Endothelial cell of umbilical vein (primary cell): ENCODE measurements around the gene NTSR1. TPM values are rescaled to one million over a fixed set of nuclear protein-coding genes. Genes with fewer than 3 reads are reported as not detected.

ENCODE experiments used
- BruUV-seq: library from RNA; stranded (reverse); fragments of 400-500 nt; replicated peaks from 2 replicates; lab custom pipeline; 2021; lab: Mats Ljungman, UMichigan
- CTCF ChIA-PET: fragments of 300-600, 350-600 bp; sonication (Branson Sonifier 250); formaldehyde crosslinking; loops from one replicate; lab custom pipeline; 2021; ENCODE audit warnings: antibody characterized with exemption, inconsistent platforms; lab: Charles Lee
- POLR2A ChIA-PET: fragments of 300-600, 350-600 bp; sonication (Branson Sonifier 250); formaldehyde crosslinking; loops from one replicate; lab custom pipeline; 2021; ENCODE audit warnings: antibody characterized with exemption, inconsistent platforms; lab: Charles Lee
- DNase-seq: peaks from one replicate; pipeline ENCODE4 v3.0.0-alpha.2; 2011; ENCODE audit warnings: low read depth, low spot score
- FAIRE-seq: peaks from 2 replicates; lab custom pipeline; 2011; peaks lifted over from hg19 to GRCh38; lab: Jason Lieb, UNC
- H2AFZ ChIP-seq: 2 replicates; pipeline ENCODE4 v1.6.0; 2012; ENCODE audit warnings: low read depth, low read length, control low read depth, inconsistent platforms
- H3K27ac ChIP-seq: 2 replicates; pipeline ENCODE4 v1.5.1; 2011; ENCODE audit warnings: low read depth, mild to moderate bottlenecking, control low read depth, low read length, moderate library complexity; ENCODE audit not compliant: insufficient read depth
- H3K27me3 ChIP-seq, 2 experiments: 2 replicates each; pipeline versions ENCODE4 v1.6.0 to v1.6.1; 2011; ENCODE audit warnings: low read length in 2 of 2, mixed read lengths in 1 of 2; ENCODE audit not compliant: control insufficient read depth in 2 of 2, insufficient read depth in 2 of 2
- H3K36me3 ChIP-seq, 2 experiments: 2 replicates in 1 of 2; 3 replicates in 1 of 2; pipeline ENCODE4 v1.5.1; 2011; ENCODE audit warnings: low read length in 2 of 2, mild to moderate bottlenecking in 1 of 2, moderate library complexity in 1 of 2; ENCODE audit not compliant: control insufficient read depth in 2 of 2, insufficient read depth in 2 of 2; ENCODE audit errors: extremely low read depth in 1 of 2
- H3K4me1 ChIP-seq: 3 replicates; pipeline ENCODE4 v1.5.1; 2011; ENCODE audit warnings: mild to moderate bottlenecking, low read length; ENCODE audit not compliant: control insufficient read depth, insufficient read depth; ENCODE audit errors: extremely low read depth
- H3K4me2 ChIP-seq: 2 replicates; pipeline ENCODE4 v1.6.1; 2011; ENCODE audit warnings: low read length, control low read depth, mixed read lengths; ENCODE audit not compliant: insufficient read depth
- H3K4me3 ChIP-seq, 3 experiments: fragments of 200-600 bp in 1 of 3; sonication (generic), shearing (Covaris generic) in 1 of 3; replicated peaks in 1 of 3; 2 replicates each; pipeline ENCODE4 v1.5.1; 2011 to 2016; ENCODE audit warnings: control low read depth in 3 of 3, low read length in 3 of 3, mild to moderate bottlenecking in 2 of 3, inconsistent platforms in 1 of 3, low read depth in 1 of 3, moderate library complexity in 1 of 3; ENCODE audit not compliant: insufficient read depth in 1 of 3
- H3K79me2 ChIP-seq: 2 replicates; pipeline ENCODE4 v1.6.0; 2012; ENCODE audit warnings: low read length, inconsistent platforms; ENCODE audit not compliant: control insufficient read depth, insufficient read depth
- H3K9ac ChIP-seq: replicated peaks from 2 replicates; pipeline ENCODE3; 2011; ENCODE audit warnings: low read length, control low read depth; ENCODE audit not compliant: insufficient read depth; ENCODE audit errors: extremely low read depth
- H3K9me1 ChIP-seq: replicated peaks from 3 replicates; pipeline ENCODE4 v1.6.0; 2011; ENCODE audit warnings: mild to moderate bottlenecking, low read length; ENCODE audit not compliant: control insufficient read depth, insufficient read depth; ENCODE audit errors: extremely low read depth
- H3K9me3 ChIP-seq: replicated peaks from 2 replicates; pipeline ENCODE4 v1.5.1; 2012; ENCODE audit warnings: low read length, inconsistent platforms; ENCODE audit not compliant: control insufficient read depth, insufficient read depth
- H4K20me1 ChIP-seq: replicated peaks from 2 replicates; pipeline ENCODE3; 2011; ENCODE audit warnings: mild to moderate bottlenecking, low read length; ENCODE audit not compliant: control insufficient read depth, insufficient read depth; ENCODE audit errors: extremely low read depth
- EZH2 ChIP-seq: IDR thresholded peaks from 2 replicates; pipeline ENCODE4 v1.6.1; 2012; ENCODE audit warnings: borderline replicate concordance, low read depth, mild to moderate bottlenecking, moderate library complexity, low read length, inconsistent platforms; ENCODE audit not compliant: severe bottlenecking
- FOS ChIP-seq: IDR thresholded peaks from 2 replicates; pipeline ENCODE4 v1.6.1; 2011; ENCODE audit warnings: mild to moderate bottlenecking, low read length, moderate library complexity, borderline replicate concordance; ENCODE audit not compliant: insufficient read depth
- MYC ChIP-seq: IDR thresholded peaks from one replicate; pipeline ENCODE4 v1.6.1; 2011; ENCODE audit warnings: mild to moderate bottlenecking, low read depth, low read length
- POLR2A ChIP-seq: IDR thresholded peaks from 2 replicates; pipeline ENCODE4 v1.6.1; 2012; ENCODE audit warnings: low read depth, mild to moderate bottlenecking, control low read depth, low read length
- dilution Hi-C: fragments of 300-500 bp; cut with MboI; formaldehyde crosslinking; loops from one replicate; pipeline ENCODE4 v1.15.0; 2019; ENCODE audit warnings: low sequenced_read_pairs; ENCODE audit not compliant: extremely low pct_ligation_motif_present
- intact Hi-C: fragments of 100-400 bp; cut with micrococcal nuclease; formaldehyde crosslinking; loops from one replicate; pipeline ENCODE4 v1.10.0; 2022
- polyA plus RNA-seq, 4 experiments: library from polyadenylated mRNA; depleted of rRNA in 3 of 4; stranded (reverse) in 3 of 4; unstranded in 1 of 4; fragments of >200 nt; gene quantifications; 2 replicates each; pipeline versions ENCODE4 v1.2.1 to v1.2.3, GENCODE V29; 2011 to 2012; ENCODE audit warnings: missing spikeins in 1 of 4
- total RNA-seq: library from RNA; stranded (reverse); gene quantifications from 2 replicates; pipeline ENCODE4 v1.2.3, GENCODE V29; 2021
- TF ChIP-seq, protein P1 (sequence below): IDR thresholded peaks from 2 replicates; pipeline ENCODE4 v1.6.1; 2011; ENCODE audit not compliant: insufficient read depth, insufficient read length

NTSR1 gene
- total and polyA plus RNA-seq, 2 donors (not counting 3 experiments of a cell fraction or from before 2014, with no cell fraction given): 0.14 to 2.1 TPM

DNA sequence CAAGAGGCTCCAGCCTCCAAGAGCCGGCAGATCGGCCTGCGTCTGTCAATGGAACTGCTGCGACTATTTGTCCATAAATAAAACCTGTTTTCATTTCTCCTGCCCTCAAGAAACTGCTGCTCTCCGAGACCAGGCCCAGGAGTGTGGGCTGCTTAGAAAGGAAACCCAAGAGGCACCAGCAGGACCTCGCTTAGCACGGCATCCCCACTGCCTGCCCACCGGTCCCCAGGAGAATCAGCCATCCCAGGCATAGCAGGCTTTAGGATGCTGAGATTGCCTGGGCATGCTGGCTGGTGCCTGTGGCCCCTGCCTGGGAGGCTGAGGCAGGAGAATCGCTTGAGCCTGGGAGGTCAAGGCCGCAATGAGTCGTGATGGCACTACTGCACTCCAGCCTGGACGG is 17.6 kb downstream of the NTSR1 start:
- BruUV-seq: no TSS peak
- Histone ChIP-seq H4K20me1 (no peaks in the 10 kb centered on the region), H3K79me2 (no peaks in the 10 kb centered on the region), H3K4me1 (no peaks in the 10 kb centered on the region), H3K36me3 (no peaks in the 10 kb centered on the region), H3K4me2 (no peak overlapping the region), H3K9ac (no peak overlapping the region), H3K27me3 (peaks cover 0 to 20% of the 10 kb centered on the region in 2 experiments), H3K4me3 (no peak overlapping the region), H3K9me1 (no peaks in the 10 kb centered on the region), H3K27ac (no peak overlapping the region), H3K9me3 (no peaks in the 10 kb centered on the region), H2AFZ (no peak overlapping the region)
- FAIRE-seq (no peak), DNase-seq (no peak)
- ChIA-PET CTCF (no interaction called here), POLR2A (no interaction called here)
- intact Hi-C loops (no loop called here), dilution Hi-C loops (no loop called here)
- TF ChIP-seq, protein P1, sequence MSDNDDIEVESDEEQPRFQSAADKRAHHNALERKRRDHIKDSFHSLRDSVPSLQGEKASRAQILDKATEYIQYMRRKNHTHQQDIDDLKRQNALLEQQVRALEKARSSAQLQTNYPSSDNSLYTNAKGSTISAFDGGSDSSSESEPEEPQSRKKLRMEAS: no peak
- no peak for TF ChIP-seq FOS
- TF ChIP-seq EZH2: no peak
- TF ChIP-seq MYC: no peak
- no peak for TF ChIP-seq POLR2A

GRCh38 chr20:62726716-62727583 is 18.3 kb downstream of the NTSR1 start:
- Histone ChIP-seq H3K9ac (no peak overlapping the region), H3K4me1 (no peaks in the 10 kb centered on the region), H3K9me3 (no peaks in the 10 kb centered on the region), H4K20me1 (no peaks in the 10 kb centered on the region), H3K4me3 (no peak overlapping the region), H3K27me3 (peaks cover 0 to 13% of the 10 kb centered on the region in 2 experiments), H3K9me1 (no peaks in the 10 kb centered on the region), H3K4me2 (no peak overlapping the region), H3K79me2 (no peaks in the 10 kb centered on the region), H3K36me3 (no peaks in the 10 kb centered on the region), H2AFZ (no peak overlapping the region), H3K27ac (no peak overlapping the region)
- BruUV-seq: no TSS peak
- intact Hi-C loops (no loop called here), dilution Hi-C loops (no loop called here)
- no peak for TF ChIP-seq EZH2
- CTCF ChIA-PET: interaction anchor here (0.9 kb wide), 1 partner anchor 62 kb away, joined by 3 read pairs; no protein-coding TSS in a partner anchor
- no peak for FAIRE-seq
- DNase-seq: no peak
- POLR2A ChIA-PET: no interaction called here
